ENCODE measurements around the gene CYBC1.
A peak's percentile ranks its signal among the peaks of the same experiment; 100 is the strongest.
"Not testable (repeated sequence)": the region's sequence is repeated elsewhere in the genome, so short reads cannot be mapped to it uniquely, and the experiment has no call there.

The CYBC1 gene

DNA sequence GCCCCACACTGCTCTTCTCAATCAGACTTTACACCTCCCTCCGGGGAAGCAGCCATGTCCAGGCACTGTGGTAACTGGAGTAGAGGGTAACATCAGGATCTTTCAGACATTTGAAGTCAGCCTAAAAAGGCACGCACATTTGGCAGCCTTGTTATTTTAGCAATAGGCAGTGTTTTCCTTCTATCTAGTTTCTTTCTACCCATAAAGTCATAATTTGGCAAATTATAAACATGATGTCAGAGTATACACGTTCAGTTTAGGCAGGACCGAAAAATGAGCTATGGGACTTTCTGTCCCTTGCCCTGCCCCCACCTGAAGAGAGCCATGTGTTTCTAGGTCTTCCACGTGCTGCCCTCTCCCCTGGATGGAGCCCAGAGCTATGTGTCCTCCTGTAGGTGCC, 29.1 kb upstream of the CYBC1 start:
- DNase-seq (ENCODE audit: low read depth in 2 of 2), result no peak

DNA sequence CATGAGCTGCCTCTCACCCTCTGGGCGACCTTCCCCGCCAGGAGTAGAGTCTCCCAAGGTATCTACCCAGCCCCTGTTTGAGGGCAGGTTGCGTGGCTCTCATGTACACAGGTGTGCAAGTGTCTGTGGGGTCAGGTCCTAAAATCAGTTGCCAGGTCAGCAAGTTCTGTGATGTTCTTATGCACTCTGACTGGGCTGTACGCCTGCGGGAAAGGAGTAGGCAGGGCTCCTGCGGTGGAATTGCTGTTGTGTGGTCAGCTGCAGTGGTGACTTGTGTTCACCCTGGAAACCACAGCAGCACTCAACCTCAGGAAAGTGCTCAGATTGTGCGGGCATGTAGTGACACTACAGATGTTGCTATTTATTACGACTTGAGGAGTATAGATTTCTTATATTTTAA, 27.4 kb upstream of the CYBC1 start:
- no peak for DNase-seq (ENCODE audit: low read depth in 2 of 2)

DNA sequence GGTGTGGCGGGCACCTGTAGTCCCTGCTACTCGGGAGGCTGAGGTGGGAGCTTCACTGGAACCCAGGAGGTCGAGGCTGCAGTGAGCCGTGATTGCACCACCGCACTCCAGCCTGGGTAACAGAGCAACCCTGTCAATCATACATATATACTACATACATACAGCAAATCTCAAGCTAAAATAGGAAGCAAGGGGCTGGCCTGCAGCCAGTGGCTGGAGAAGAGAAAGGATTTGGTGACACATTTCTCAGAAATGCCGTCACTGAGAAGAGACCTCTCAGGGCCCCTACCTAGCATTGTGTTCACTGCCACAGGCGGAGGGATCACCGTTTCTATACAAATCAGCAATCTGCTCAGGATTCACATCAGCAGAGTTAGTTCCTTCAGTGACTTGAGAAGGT, 24.9 kb upstream of the CYBC1 start:
- DNase-seq (ENCODE audit: low read depth in 2 of 2), result no peak

DNA sequence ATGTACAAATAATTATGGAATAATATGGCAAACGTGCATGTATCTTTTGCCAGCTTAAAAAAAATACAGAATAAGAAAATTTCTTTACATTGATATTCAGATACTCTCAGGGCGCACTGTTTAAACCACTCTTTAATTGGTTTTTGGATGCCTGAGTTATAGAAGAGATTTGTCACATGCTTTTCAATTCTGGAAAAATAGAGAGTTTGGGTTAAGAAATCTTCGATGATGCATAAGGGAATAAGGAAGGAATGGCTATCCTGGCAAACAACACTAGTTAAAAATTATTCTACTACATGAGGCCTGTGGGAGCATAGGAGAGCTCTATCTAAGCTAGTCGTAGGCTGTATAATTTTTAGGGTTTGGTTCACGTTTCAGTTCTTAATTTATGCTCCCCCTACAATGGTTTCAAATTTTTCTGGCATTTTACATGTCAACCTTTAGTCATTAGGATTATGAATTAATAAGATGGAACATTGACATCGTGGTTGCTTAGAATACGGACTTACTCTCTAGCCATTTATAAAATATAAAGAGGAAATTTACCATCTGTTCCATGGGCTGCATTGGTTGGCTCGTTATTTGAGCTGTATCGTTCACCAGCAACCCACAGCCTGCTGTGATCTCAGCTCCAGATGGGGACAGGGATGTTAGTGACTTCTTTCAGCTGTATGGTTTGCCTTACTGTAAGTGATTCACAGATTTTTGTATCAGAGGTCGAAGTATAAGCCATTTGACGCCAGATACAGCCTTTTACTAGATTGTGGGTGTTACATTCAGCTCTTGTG, 23.9 kb upstream of the CYBC1 start:
- no peak for DNase-seq (ENCODE audit: low read depth in 2 of 2)

DNA sequence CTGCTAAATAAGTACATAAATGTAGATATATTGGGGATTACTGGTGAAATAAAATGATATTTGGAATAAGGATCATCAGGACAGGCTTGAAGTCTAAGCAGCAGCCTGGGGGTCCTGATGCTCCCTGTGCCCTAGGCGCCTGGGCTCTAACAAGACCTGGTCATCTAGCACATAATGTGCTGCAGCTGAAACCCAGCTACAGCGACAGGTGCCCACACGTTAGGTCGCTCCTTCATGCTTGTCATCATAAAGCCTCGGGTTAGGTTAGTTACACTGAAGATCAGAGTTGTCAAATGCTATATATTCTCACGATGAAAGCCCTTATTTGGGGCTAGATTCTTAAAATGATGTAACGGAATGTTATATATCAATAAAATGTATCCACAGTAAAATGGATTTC, 19.5 kb upstream of the CYBC1 start:
- DNase-seq (ENCODE audit: low read depth in 2 of 2), result no peak

DNA sequence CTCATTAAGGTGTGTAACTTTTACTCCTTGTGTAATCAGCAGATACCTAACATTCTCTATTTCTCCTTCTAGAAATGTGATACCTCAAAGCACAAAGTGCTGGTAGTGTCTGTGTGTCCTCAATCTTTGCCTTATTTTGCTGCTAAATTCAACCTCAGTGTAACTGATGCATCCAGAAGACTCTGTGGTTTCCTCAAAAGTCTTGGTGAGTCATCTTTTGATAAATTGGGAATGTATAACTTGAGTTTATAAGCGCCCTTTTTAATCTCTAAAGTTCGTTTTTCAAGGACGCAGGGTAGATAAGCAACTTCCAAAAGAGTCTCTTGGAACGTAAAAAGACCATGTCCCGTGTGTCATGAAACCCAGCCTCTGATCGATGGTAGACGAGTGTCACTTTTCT, 18.1 kb upstream of the CYBC1 start:
- no peak for DNase-seq (ENCODE audit: low read depth in 2 of 2)

DNA sequence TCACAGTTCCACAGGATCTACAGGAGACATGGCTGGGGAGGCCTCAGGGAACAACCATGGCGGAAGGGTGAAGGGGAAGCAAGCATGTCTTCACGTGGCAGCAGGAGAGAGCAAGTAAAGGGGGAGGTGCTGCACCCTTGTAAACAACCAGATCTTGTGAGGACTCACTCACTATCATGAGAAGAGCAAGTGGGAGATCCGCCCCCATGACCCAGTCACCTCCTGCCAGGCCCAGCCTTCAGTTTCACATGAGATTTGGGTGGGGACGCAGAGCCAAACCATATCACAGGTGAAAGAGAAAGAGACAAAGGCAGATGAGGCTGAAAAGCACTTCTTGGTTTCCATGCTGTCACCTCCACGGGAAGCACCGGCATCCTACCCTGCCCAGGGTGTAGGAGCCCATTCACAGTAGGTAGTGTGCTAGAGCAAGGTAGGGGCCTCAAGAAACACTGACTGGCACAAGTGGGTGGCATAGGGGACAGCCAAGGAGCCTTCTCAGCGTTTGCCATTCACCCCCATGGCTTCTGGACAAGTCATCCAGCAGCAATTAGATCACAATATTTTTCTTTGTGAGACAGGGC, 14.6 kb upstream of the CYBC1 start:
- DNase-seq (ENCODE audit: low read depth in 2 of 2), result no peak

DNA sequence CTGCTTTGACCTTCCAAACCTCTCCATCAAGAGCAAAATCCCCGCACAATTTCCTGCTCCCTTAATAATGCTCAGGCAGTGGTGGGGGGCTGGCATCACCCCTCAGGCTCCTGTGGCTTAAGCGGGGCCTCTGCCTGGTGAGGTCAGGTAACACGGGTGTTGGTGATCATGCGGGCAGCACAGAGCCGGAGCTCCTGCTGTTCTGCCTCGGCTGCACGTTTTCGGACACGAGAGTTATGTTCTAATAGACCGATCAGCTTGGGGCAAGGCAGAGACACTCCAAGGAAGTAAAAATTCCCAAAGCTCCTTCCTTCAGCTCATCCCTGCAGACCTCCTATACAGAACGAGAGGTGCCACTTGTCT, 14.0 kb upstream of the CYBC1 start:
- DNase-seq (ENCODE audit: low read depth in 2 of 2), result no peak

DNA sequence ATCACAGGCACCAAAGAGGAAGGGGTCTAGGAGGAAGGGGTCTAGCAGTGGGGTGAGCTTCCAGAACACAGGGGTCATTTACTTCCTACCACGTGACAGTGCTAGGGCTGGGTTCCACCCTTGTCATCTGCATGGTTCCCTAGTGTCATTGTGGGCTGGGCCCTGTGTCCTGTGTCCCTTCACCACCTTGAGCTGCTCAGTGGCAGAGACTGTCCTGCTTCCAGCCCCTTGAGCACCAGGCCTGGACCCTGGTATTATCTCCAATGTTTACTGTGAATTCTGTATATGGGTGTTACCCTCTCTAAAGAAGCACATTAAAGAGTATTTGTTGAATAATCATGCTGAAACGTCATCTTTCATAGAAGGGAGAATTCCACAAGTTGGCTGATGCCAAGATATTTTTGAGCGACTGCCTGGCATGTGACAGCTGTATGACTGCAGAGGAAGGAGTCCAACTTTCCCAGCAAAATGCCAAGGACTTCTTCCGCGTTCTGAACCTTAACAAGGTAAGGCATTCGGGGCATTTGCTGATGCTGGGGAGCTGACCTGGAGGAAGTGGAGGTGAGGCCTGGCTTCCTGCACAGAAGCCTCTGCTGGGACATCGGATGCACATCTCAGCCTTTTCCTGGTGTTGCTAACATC, 13.5 kb upstream of the CYBC1 start:
- no peak for DNase-seq (ENCODE audit: low read depth in 2 of 2)

DNA sequence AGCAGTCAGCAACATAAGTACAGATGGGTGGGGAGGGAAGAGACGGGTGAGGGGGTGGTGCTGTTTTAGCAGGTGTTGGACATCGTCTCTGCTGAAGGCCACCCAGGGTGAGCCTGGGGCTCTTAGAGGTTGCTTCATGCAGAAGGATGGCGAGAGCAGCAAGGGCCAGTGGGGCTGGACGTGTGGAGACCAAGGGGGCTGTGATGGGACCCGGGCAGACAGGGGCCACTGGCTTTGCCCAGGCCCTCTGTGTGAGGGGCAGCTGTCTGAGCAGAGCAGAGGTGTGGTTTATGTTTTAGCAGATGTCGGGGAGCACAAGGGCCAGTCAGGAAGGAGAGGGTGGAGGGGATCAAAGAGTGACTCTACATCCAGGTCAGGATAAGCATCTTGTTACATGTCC, 12.8 kb upstream of the CYBC1 start:
- no peak for DNase-seq (ENCODE audit: low read depth in 2 of 2)

DNA sequence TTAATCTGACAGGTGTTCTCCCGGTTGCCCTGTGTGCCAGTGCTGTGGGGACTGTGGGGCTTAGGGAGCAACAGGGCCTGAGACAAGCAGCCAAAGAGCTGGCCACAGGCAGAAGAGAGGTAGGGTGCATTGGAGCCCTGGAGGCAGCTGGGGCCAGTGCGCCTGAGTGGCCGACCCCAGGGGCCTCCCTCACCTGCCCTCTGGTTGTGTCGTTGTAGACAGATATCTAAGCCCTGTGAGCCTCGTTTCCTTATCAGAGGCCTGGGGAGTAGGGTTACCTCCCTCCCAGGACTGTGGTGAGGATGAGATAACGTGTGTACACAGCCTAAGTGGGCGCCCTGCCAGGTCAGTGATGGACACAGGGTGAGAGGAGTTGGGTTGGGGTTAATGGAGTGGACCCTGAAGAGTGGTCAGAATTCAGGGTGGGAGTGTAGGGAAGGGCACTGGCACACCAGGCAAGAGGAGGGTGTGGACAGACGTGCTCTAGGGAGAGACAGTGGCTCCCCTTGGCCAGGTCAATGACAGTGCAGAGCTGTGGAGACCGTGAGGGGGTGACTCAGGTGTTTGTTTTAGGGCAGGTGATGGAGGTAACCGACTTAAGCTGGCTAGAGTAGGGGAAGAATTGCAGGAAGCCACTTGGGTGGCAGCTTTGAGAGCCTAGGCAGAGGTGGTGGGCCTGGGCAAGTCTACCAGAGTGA, 11.4 kb upstream of the CYBC1 start:
- DNase-seq (ENCODE audit: low read depth in 2 of 2), result no peak

DNA sequence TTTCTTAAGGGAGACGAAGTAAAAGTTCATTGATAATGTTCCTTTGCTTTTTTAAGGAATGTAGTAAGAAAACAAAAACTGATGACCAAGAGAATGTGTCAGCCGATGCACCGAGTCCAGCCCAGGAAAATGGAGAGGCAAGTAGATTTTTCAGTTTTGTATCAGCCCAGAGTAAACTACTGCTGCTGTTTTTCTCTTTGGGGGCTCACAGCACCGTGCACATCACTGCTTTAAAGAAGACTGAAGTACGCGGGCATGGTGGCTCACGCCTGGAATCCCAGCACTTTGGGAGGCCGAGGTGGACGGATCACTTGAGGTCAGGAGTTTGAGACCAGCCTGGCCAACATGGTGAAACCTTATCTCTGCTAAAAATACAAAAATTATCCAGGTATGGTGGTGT, 9.4 kb upstream of the CYBC1 start:
- DNase-seq (ENCODE audit: low read depth in 2 of 2), result not testable (repeated sequence)

DNA sequence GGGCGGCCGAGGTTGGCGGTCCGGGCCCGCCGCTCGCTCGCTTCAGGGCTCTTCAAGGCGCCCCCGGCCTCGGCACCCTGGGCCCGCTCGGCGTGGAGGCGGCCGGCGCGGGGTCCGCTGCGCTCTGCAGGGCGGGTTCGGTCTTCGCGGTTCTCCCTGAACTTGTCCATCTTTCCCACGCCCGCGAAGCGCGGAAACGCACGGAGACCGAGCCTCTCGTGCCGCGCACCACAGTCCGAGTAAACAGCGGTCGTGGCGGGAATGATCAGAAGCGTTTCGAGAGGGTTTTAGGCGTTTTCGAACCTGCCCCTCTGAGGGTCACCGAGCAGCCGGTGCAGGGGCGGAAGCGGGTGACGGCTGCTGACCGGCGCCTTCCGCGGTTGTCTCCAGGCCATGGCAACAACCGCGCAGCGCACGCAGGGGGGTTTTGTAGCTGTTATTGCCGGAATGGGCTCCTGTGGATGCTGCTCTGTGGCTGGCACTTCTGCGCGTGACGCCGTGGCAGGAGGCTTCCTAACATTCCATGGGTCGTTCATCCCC, 8.4 kb upstream of the CYBC1 start:
- DNase-seq (ENCODE audit: low read depth in 2 of 2), result no peak

DNA sequence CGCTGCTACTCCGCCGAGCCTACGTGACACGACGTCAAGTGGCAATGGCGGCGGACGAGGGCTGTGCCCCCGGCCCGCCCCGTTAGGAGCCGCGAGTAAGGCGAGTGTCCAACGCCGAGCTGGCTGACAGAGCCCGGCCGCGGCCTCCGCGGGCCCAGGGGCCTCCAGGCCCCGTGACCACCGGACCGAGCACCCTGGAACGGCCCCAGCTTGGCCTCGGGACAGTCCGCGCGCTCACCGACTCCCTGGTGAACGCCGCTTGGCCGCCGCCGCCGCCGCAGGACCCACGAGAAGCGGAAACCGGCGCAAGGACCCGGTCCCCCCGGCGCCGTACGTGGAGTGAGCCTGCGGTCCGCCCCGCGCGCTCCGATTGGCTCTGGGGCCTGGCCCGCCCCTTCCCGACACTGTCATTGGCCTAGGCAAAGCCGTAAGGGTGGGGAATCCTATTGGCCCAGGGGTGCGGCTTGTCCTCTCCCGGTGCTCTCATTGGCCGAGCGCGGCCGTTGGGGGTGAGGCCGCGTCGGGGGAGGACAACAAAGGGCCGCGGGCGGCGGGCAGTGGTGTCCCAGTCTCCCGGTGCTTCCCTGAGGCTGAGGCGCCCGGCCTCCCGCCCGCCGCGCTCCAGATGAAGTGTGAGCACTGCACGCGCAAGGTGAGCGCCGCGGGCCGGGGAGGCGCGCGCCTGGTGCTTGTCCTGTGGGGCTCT, 7.8 kb upstream of the CYBC1 start, which contains the start of gene NARF:
TSS of gene NARF (plus strand) at position 563 of the 706 bp plus-strand sequence. CDS start at position 626, 63 bp downstream.
- peak; percentile 98 for DNase-seq (ENCODE audit: low read depth in 2 of 2)

DNA sequence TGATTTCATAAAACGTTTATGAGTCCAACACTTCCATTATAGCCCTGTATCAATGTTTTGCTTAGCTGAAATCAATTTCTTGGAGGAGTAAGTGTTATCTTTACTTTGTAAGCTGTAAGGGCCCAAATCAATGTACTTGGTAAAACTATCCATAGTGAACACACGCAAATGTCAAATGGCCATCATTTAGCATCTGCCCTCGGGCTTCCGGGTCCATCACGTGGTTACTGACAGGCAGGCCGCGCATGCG, 7.3 kb upstream of the CYBC1 start:
- DNase-seq (ENCODE audit: low read depth in 2 of 2), result no peak

DNA sequence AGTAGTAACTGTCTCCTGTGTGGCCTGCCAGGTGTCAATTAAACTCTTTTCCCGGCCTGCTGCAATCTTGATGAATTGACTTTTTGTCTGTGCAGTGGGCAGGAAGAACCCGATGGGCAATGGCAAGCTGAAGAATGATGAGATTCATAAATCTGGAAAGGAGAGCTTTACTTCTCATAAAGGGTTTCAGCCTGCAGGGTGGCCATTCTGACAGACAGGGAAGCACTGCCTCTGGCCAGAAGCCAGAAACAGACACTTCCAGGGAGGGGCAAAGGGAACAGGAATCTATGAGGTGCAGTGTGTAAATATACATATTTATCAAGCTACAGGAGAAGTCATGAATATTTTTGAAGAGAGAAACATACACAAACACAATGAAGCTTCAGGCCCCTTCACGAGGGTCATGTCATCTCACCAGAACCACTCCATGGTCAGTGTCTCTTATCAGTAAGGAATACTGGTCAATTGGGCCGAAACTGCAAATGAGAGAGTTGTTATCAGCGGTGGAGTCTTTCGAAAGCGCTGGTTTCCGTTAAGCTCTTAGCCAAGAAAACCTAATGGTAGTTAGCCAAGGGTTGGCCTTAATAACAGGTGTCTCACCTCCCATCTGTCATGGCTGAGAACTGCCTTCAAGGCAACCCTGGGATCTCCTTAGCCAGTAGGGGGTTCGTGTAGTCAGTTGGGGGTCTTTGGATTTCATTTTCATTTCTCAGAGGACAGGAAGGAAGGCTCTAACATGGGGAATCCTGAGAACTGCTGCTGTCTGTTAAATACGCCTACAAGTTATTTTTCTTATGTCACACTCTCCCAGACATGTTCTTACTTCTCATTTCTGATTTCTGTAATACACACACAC, 6.7 kb upstream of the CYBC1 start:
- no peak for DNase-seq (ENCODE audit: low read depth in 2 of 2)

DNA sequence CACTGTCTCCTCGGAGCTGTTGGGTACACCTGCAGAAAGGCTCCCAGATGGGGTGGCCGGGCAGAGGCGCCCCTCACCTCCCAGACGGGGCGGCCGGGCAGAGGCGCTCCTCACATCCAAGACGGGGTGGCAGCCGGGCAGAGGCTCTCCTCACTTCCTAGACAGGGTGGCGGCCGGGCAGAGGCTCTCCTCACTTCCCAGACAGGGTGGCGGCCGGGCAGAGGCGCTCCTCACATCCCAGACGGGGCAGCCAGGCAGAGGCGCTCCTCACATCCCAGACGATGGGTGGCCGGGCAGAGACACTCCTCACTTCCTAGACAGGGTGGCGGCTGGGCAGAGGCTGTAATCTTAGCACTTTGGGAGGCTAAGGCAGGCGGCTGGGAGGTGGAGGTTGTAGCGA, 3.2 kb upstream of the CYBC1 start:
- DNase-seq (ENCODE audit: low read depth in 2 of 2), result not testable (repeated sequence)

DNA sequence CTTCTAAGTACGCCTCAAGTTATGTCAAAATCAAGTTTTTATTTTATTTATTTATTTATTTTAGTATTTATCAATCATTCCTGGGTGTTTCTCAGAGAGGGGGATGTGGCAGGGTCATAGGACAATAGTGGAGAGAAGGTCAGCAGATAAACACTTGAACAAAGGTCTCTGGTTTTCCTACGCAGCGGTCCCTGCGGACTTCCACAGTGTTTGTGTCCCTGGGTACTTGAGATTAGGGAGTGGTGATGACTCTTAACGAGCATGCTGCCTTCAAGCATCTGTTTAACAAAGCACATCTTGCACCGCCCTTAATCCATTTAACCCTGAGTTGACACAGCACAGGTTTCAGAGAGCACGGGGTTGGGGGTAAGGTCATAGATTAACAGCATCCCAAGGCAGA, 2.6 kb upstream of the CYBC1 start:
- not testable (repeated sequence) for DNase-seq (ENCODE audit: low read depth in 2 of 2)

DNA sequence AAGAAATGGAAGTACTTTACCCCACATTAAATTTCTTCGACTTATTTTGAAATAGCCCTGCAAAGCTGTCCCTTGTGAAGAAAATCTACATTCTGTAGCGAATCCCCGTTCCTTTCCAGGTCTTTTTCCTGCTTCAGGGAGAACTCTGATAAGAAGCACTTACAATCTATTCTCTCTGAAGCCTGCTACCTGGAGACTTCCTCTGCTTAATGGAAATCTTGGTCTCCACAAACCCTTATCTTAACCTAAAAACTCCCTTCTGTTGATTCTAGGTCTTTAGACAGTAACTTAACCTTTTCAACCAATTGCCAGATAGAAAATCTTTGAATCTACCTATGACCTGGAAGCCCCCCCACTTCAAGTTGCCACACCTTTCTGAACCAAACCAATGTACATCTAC, 1.6 kb upstream of the CYBC1 start:
- DNase-seq (ENCODE audit: low read depth in 2 of 2), result no peak

DNA sequence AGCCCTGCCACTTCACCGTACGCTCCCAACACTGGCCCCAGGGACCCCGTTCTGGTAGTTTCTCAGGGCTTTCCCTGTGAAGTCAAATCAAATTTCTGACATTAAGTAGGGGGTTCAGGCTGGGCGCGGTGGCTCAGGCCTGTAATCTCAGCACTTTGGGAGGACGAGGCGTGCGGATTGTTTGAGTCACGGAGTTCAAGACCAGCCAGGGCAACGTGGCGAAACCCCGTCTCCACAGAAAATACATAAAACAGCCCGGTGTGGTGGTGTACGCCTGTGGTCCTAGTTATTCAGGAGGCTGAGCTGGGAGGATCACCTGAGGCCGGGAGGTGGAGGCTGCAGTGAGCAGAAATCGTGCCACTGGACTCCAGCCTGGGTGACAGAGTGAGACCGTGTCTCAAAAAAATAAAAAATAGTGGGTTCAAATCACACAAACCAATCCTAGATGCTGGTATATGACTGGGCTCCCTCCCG, 632 bp downstream of the CYBC1 start:
- no peak for DNase-seq (ENCODE audit: low read depth in 2 of 2)

Data from fibroblast of skin of left biceps (primary cell).